ENCODE data around the gene NAA10.

NAA10 gene

DNA sequence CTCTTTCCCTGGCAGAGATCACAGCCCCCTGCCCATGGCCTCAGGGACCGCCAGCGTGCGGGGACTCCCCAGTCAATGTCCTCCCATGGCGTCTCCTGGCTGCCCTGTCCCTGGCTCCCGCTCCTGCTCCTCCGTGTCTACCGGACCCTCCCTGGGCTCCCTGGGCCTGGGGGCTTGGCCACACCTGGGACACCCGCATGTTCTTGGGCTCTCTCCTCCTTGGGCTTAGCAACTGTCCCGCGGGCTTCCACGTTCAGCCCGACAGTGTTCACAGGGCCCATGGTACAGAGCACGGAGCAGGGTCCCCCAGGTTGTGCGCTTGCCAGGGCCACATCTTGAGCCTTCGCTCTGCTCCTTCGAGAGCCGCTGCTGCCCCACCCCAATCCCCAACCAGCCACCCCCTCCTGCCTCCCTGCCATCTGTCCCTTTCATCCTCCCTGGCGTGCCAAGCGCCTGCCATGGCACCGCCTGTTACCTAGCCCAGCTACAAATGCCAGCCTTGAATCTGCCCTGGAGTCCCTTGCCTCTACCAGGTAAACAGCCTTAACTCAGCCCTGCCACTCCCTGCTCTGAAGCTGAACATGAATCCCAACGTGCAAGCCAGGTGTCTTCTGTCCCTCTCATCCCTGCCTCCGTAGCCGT, 26.5 kb downstream of the NAA10 start:
- no peak for DNase-seq (ENCODE audit: low spot score)

DNA sequence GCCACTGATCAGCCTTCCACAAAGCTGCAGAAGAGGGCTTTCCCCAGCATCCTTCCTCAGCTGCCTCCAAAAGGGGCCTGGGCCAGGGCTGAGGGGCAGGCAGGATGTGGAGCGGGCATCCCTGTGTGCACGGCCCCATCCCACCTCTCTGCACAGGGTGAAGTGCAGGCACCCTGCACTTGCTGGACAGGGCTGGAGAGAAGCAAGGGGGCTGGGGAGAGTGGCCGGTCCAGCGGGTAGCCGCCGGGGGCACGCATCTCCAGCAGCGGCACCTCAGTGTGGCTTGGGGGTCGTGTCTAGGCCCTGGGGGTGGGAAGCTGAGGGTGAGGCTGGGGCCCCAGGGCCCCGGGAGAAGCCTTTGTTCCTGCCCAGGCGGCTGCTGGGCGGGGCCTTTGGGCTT, 27.4 kb downstream of the NAA10 start:
- DNase-seq (ENCODE audit: low spot score), result no peak

DNA sequence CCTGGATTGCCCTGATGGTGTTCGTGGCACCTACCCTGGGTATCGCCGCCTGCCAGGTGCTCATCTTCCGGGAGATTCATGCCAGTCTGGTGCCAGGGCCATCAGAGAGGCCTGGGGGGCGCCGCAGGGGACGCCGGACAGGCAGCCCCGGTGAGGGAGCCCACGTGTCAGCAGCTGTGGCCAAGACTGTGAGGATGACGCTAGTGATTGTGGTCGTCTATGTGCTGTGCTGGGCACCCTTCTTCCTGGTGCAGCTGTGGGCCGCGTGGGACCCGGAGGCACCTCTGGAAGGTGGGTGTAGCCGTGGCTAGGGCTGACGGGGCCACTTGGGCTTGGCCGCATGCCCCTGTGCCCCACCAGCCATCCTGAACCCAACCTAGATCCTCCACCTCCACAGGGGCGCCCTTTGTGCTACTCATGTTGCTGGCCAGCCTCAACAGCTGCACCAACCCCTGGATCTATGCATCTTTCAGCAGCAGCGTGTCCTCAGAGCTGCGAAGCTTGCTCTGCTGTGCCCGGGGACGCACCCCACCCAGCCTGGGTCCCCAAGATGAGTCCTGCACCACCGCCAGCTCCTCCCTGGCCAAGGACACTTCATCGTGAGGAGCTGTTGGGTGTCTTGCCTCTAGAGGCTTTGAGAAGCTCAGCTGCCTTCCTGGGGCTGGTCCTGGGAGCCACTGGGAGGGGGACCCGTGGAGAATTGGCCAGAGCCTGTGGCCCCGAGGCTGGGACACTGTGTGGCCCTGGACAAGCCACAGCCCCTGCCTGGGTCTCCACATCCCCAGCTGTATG, 28.5 kb downstream of the NAA10 start:
- no peak for DNase-seq (ENCODE audit: low spot score)

DNA sequence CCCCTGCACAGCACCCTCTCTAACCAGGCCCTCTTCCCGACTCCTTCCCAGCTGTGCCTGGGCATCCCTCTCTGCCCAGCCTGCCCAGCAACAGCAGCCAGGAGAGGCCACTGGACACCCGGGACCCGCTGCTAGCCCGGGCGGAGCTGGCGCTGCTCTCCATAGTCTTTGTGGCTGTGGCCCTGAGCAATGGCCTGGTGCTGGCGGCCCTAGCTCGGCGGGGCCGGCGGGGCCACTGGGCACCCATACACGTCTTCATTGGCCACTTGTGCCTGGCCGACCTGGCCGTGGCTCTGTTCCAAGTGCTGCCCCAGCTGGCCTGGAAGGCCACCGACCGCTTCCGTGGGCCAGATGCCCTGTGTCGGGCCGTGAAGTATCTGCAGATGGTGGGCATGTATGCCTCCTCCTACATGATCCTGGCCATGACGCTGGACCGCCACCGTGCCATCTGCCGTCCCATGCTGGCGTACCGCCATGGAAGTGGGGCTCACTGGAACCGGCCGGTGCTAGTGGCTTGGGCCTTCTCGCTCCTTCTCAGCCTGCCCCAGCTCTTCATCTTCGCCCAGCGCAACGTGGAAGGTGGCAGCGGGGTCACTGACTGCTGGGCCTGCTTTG, 29.2 kb downstream of the NAA10 start:
- DNase-seq (ENCODE audit: low spot score), result no peak

DNA sequence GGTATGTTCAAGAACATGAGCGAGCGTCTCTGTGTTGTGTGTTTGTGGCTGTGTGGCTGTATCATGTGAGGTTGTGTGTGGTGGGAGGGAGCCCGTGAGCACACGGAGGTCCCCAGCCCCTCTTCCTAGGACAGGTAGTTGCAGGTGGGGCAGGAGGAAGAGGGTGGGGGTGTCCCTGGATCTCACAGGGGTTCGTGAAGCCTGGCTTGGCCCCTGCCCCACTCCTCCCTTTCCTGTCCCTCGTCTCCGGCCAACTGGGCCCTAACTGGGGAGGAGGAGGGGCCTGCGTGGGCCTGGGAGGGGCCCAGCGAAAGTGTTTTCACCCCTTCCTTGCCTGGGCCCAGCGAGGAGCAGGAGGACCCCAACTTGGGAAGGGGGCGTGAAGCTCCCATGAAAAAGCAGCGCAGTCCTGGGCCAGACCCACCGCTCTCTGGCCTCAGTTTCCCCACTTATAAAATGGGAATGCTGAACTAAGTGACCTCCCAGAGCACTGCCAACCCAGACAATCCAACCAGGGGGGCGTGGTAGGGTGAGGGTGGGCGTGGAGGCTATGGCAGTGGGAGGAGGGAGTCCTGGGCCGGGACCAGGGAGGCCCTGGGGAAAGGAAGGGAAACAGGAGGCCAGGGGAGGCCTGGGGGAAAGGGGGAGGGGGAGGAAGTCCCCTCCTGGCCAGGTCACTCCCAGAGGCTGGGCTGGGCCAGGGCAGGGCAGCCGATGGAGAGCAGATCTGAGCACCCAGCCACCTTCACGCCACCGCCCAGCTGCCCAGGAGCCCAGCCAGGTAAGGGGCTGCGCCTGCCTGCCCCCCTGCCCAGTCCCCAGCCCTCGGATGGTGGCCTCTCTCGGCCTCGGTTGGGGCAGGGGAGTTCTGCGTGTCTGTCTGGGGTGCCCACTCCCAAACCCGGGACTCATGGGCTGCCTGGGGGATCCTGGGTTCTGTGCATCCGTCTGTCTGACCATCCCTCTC, 30.6 kb downstream of the NAA10 start, which contains the start of gene AVPR2:
TSS of gene AVPR2 (plus strand) at position 683 of the 967 bp plus-strand sequence. CDS start 473 bp downstream, outside the sequence.
- DNase-seq (ENCODE audit: low spot score), result no peak

- DNase-seq (ENCODE audit: low spot score), result no peak
Measured at GRCh38 chrX:153903238-153903980, 31.4 kb downstream of the NAA10 start.

GRCh38 chrX:153902385-153902784, 32.5 kb downstream of the NAA10 start:
- no peak for DNase-seq (ENCODE audit: low spot score)

DNA sequence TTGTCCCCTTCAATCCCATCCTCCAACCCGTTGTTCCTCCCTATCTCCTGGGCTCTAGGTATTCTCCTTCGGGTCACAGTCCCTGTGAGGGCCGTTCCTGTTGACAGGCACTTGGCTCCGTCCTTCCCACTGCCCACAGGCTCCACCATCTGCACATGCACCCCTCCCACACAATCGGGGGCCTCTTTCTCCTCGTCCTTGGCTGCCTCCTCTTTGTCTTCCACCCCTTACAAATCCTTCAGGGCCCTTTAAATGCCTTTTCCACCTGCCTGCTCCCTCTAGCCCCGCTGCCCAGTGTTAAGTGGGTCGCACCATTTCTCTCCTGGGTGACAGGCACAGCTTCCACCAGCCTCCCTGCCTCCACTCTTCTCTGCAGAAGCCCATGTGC, 33.1 kb downstream of the NAA10 start:
- no peak for DNase-seq (ENCODE audit: low spot score)

GRCh38 chrX:153900831-153901752, 33.7 kb downstream of the NAA10 start:
- DNase-seq (ENCODE audit: low spot score), result no peak

DNA sequence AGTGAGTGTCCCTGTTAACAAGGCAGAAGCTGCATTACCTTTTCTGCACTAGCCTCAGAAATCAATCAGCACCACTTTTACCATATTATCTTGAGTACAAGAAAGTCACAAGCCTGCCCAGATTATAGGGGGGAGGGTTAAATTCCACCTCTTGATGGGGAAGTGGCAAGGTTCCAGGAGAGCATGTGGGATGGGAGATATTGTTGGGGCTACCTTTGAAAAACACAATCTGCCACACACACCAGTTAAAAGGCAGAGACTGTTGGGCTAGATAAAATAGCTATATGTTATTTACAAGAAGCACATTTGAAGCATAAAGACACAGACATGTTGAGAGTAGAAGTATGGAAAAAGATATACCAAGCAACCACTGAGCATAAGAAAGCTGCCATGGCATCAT, 36.9 kb downstream of the NAA10 start:
- no peak for DNase-seq (ENCODE audit: low spot score)

GRCh38 chrX:153889123-153889522, 45.7 kb downstream of the NAA10 start:
- no peak for DNase-seq (ENCODE audit: low spot score)

- no peak for DNase-seq (ENCODE audit: low spot score)
Measured at GRCh38 chrX:153888344-153888743, 46.5 kb downstream of the NAA10 start.

DNA sequence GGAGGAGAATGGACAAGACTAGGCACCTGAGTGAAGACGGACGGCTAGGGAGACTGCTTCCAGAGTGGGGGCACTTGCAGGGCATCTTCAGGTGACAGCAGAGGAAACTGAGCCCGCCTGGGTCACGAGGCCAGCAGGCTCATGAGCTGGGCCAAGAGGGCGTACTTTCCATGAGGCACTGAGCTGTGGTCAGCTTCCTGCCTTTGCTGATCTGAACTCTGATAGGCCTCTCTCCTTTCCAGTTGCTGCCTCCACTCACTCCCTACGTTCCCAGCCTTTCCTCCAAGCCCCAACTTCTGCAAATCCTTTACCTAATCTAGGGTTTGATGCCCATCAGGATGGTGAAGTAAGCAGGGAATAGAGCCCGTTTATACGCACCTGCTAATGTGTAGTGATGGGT, 47.5 kb downstream of the NAA10 start:
- no peak for DNase-seq (ENCODE audit: low spot score)

DNA sequence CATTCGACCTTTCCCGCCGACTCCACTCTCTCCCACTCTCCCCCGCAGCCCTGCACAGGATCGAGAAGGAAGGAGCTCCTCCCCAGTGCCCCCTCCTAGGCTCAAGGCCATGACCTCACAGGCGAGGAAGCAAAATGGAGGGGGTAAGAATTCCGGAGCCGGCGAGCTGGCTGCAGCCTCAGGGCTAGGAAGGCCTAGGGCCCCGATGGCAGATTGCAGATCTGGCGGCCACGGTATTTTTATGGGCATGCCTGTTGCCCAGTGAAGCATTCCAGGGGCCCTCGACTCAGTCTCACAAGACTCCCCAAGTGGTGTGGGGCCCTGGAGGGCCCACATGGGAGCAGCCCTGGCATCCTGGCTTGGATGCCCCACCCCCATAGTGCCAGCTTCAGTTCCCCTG, 47.9 kb downstream of the NAA10 start:
- no peak for DNase-seq (ENCODE audit: low spot score)

- DNase-seq (ENCODE audit: low spot score), result no peak
Measured at GRCh38 chrX:153885968-153886903, 48.6 kb downstream of the NAA10 start, which contains the start of gene L1CAM. Gene L1CAM, minus strand, starts transcription at chrX:153886173. Its CDS starts 10,337 bp downstream, at chrX:153875836.

- DNase-seq (ENCODE audit: low spot score), result no peak
Measured at GRCh38 chrX:153885208-153885787, 49.5 kb downstream of the NAA10 start.

DNA sequence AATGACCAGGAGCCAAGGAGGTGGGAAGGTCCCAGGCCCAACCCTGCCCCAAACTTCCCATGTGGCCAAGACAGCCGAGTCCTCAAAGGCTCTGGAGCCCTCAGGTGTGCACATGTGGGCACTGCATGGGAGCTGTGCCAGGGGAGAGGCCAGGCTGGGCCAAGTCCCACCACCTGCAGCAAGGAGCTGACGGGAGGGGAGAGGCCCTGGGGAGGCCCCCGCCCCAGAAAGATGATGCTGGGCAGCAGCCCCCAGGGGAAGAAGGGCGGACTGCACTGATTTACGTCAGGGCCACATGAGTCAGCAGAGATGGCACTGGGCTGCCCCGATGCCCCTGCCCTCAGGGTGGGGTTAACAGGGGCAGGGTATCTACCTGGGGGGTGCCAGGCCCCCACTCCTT, 50.2 kb downstream of the NAA10 start:
- no peak for DNase-seq (ENCODE audit: low spot score)

- DNase-seq (ENCODE audit: low spot score), result no peak
Measured at GRCh38 chrX:153884136-153884535, 50.7 kb downstream of the NAA10 start.

Measured in left forelimb (tissue), 1 donor.